Measurements from ENCODE around the gene SARDH. TPM values are rescaled to one million over a fixed set of nuclear protein-coding genes. Genes with fewer than 3 reads are reported as not detected.

The SARDH gene
- total and polyA plus RNA-seq, 9 of the 15 experiments (the other 6 are each of a cell fraction or from before 2014, with no cell fraction given) = 0.14 TPM; not detected in 8

DNA sequence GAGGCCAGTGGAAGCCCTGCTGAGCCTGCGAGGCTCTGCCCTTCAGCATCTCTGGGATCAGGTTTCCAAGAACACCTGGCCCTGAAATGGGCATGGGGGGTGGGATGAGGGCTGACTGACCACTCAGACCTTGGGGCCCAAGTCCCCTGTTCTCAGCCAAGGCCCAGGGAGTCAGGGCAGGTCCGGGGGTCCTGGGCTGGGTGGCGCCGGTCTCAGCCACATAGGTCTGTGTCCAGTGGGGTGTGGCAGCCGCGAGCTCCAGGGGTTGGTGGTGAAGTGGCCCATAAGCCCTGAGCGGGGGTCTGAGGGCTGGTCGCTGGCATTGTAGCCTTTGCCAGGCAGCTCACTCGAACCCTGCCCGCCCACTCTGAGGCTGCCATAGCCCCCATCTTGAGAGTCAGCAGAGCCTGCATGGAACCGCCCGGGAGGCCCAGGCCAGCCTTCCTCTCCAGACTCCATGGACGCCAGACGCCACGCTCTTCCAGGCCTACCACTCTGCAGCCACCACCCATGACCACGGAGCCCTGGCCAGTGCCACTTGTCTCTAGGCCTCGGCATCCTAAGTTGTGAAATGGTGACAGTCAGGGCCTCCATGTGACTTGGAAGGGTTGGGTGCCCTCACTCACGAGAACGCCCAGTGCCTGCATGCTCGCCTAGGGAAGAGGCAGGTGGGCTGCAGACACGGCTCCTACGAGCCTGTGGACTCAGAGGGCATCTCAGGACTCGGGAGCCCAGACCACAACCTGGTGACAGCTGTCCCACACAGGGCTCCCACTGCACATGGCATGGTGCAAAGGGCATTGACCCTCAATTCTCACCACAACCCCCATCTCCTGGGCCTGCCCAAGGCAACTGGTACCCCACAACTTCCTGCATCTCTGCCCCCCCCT is 108.7 kb downstream of the SARDH start:
- peaks cover 0 to 41% of the 10 kb centered on the region in 2 experiments; a peak in 2 of 5 replicates for H3K27me3 ChIP-seq (ENCODE audit: control insufficient read depth in 2 of 2, insufficient read depth in 2 of 2, low read length in 2 of 2)
- intact Hi-C loops (cut with micrococcal nuclease) (no loop called here), in situ Hi-C loops (cut with MboI) (no loop called here)
- H3K36me3 ChIP-seq (ENCODE audit: control insufficient read depth, insufficient read depth, low read length) = no peaks in the 10 kb centered on the region
- CTCF ChIA-PET (ENCODE audit: low intra/inter-chr PET ratio) = no interaction called here
- H3K9ac ChIP-seq (ENCODE audit: insufficient read depth in 1 of 2, low read depth in 2 of 2, low read length in 2 of 2) = no peak overlapping the region
- H3K4me3 ChIP-seq = no peak overlapping the region
- no peaks in the 10 kb centered on the region for H3K9me1 ChIP-seq (ENCODE audit: control insufficient read depth, insufficient read depth, low read length)
- WGBS (ENCODE audit: insufficient coverage, low coverage, missing lambda C conversion rate) = 2% methylated on average over 22 of the region's 23 CpGs
- H3K79me2 ChIP-seq (ENCODE audit: control insufficient read depth, insufficient read depth, low read length) = no peaks in the 10 kb centered on the region
- ATAC-seq (no peak), FAIRE-seq (no peak), DNase-seq (ENCODE audit: extremely low read depth in 1 of 4, low spot score in 3 of 4) (no peak)
- POLR2A ChIA-PET = no interaction called here
- no peak overlapping the region for H3K4me2 ChIP-seq (ENCODE audit: insufficient read depth, low read length)
- H3K4me1 ChIP-seq (replicated peaks in 1 of 2; ENCODE audit: control insufficient read depth in 2 of 2, insufficient read depth in 2 of 2, low read length in 2 of 2) = peaks cover 0 to 7% of the 10 kb centered on the region in 2 experiments; a peak in 3 of 5 replicates
- no peaks in the 10 kb centered on the region for H3K9me3 ChIP-seq (replicated peaks; ENCODE audit: control insufficient read depth, insufficient read depth, low read depth, low read length)
- no peak overlapping the region for H3K27ac ChIP-seq (ENCODE audit: extremely low read depth, low read depth, low read length)
- 0 out of 2 replicates have a peak, but pooled peaks cover 2% of the 10 kb centered on the region for H4K20me1 ChIP-seq (replicated peaks; ENCODE audit: control insufficient read depth, insufficient read depth, low read length)
- BruUV-seq (replicated peaks) = no TSS peak
- H2AFZ ChIP-seq (ENCODE audit: low read depth, low read length) = no peak overlapping the region
- TF ChIP-seq NCOA4 (IDR thresholded peaks at IDR 0.05; ENCODE audit: partially characterized antibody) = no peak
- TF ChIP-seq ZNF639 (CRISPR knock-in tag; conservative IDR thresholded peaks at IDR 0.05 in 1 of 2, IDR thresholded peaks at IDR 0.05 in 1 of 2) = no peak
- TF ChIP-seq TSHZ1 (CRISPR knock-in tag; IDR thresholded peaks at IDR 0.05) = no peak
- no peak for TF ChIP-seq PML (IDR thresholded peaks at IDR 0.05; ENCODE audit: low read length)
- TF ChIP-seq RNF2 (IDR thresholded peaks at IDR 0.05) = no peak
- no peak for TF ChIP-seq CREBBP (IDR thresholded peaks at IDR 0.05; ENCODE audit: low read depth, low read length)
- TF ChIP-seq, protein P1, sequence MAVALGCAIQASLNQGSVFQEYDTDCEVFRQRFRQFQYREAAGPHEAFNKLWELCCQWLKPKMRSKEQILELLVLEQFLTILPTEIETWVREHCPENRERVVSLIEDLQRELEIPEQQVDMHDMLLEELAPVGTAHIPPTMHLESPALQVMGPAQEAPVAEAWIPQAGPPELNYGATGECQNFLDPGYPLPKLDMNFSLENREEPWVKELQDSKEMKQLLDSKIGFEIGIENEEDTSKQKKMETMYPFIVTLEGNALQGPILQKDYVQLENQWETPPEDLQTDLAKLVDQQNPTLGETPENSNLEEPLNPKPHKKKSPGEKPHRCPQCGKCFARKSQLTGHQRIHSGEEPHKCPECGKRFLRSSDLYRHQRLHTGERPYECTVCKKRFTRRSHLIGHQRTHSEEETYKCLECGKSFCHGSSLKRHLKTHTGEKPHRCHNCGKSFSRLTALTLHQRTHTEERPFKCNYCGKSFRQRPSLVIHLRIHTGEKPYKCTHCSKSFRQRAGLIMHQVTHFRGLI (CRISPR knock-in tag; IDR thresholded peaks at IDR 0.05) = no peak
- no peak for TF ChIP-seq SOX6 (IDR thresholded peaks at IDR 0.05)
- TF ChIP-seq, protein P2, sequence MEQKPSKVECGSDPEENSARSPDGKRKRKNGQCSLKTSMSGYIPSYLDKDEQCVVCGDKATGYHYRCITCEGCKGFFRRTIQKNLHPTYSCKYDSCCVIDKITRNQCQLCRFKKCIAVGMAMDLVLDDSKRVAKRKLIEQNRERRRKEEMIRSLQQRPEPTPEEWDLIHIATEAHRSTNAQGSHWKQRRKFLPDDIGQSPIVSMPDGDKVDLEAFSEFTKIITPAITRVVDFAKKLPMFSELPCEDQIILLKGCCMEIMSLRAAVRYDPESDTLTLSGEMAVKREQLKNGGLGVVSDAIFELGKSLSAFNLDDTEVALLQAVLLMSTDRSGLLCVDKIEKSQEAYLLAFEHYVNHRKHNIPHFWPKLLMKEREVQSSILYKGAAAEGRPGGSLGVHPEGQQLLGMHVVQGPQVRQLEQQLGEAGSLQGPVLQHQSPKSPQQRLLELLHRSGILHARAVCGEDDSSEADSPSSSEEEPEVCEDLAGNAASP (IDR thresholded peaks at IDR 0.05) = no peak
- no peak for TF ChIP-seq ZNF57 (CRISPR knock-in tag; IDR thresholded peaks at IDR 0.05)
- TF ChIP-seq TRIM28 (IDR thresholded peaks at IDR 0.05) = no peak
- no peak for TF ChIP-seq HOXB6 (CRISPR knock-in tag; IDR thresholded peaks at IDR 0.05; ENCODE audit: borderline replicate concordance)
- TF ChIP-seq, protein P3, sequence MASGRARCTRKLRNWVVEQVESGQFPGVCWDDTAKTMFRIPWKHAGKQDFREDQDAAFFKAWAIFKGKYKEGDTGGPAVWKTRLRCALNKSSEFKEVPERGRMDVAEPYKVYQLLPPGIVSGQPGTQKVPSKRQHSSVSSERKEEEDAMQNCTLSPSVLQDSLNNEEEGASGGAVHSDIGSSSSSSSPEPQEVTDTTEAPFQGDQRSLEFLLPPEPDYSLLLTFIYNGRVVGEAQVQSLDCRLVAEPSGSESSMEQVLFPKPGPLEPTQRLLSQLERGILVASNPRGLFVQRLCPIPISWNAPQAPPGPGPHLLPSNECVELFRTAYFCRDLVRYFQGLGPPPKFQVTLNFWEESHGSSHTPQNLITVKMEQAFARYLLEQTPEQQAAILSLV (tag; IDR thresholded peaks at IDR 0.05) = no peak
